ENCODE results near the gene HTD2. TPM values are rescaled to one million over a fixed set of nuclear protein-coding genes. Genes with fewer than 3 reads are reported as not detected.

Gene HTD2
- total and polyA plus RNA-seq, 9 donors, result 7.3 to 12.0 (median 9.2) TPM

DNA sequence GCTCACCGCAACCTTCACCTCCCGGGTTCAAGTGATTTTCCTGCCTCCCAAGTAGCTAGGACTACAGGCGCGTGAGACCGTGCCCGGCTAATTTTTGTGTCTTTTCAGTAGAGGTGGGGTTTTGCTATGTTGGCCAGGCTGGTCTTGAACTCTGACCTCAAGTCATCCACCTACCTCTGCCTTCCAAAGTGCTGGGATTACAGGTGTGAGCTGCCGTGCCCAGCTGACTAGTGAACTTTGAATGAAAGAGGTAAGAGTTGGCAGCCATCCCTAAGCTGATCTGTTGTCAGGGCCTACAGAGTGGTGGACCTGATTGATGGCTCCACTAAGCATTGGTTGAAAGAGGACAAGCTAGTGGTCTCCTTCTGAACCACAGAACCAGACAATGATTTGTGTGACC, 41.7 kb downstream of the HTD2 start:
- no peaks in the 10 kb centered on the region for H3K27me3 ChIP-seq
- H3K4me1 ChIP-seq (ENCODE audit: insufficient read depth), result peaks cover 4% of the 10 kb centered on the region
- TF ChIP-seq EP300 (IDR thresholded peaks at IDR 0.05) (no peak), POLR2A (IDR thresholded peaks at IDR 0.05) (no peak)
- TF ChIP-seq, protein P1, sequence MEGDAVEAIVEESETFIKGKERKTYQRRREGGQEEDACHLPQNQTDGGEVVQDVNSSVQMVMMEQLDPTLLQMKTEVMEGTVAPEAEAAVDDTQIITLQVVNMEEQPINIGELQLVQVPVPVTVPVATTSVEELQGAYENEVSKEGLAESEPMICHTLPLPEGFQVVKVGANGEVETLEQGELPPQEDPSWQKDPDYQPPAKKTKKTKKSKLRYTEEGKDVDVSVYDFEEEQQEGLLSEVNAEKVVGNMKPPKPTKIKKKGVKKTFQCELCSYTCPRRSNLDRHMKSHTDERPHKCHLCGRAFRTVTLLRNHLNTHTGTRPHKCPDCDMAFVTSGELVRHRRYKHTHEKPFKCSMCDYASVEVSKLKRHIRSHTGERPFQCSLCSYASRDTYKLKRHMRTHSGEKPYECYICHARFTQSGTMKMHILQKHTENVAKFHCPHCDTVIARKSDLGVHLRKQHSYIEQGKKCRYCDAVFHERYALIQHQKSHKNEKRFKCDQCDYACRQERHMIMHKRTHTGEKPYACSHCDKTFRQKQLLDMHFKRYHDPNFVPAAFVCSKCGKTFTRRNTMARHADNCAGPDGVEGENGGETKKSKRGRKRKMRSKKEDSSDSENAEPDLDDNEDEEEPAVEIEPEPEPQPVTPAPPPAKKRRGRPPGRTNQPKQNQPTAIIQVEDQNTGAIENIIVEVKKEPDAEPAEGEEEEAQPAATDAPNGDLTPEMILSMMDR (IDR thresholded peaks at IDR 0.05), result no peak
- 93 to 96% (median 96%) methylated on average over 7 of the region's 7 CpGs for WGBS, 3 donors
- intact Hi-C loops (cut with DNase I), result no loop called here
- no peaks in the 10 kb centered on the region for H3K9me3 ChIP-seq
- no peaks in the 10 kb centered on the region for H3K36me3 ChIP-seq
- no peak overlapping the region for H3K4me3 ChIP-seq
- no peak overlapping the region for H3K27ac ChIP-seq
- no peak for DNase-seq

DNA sequence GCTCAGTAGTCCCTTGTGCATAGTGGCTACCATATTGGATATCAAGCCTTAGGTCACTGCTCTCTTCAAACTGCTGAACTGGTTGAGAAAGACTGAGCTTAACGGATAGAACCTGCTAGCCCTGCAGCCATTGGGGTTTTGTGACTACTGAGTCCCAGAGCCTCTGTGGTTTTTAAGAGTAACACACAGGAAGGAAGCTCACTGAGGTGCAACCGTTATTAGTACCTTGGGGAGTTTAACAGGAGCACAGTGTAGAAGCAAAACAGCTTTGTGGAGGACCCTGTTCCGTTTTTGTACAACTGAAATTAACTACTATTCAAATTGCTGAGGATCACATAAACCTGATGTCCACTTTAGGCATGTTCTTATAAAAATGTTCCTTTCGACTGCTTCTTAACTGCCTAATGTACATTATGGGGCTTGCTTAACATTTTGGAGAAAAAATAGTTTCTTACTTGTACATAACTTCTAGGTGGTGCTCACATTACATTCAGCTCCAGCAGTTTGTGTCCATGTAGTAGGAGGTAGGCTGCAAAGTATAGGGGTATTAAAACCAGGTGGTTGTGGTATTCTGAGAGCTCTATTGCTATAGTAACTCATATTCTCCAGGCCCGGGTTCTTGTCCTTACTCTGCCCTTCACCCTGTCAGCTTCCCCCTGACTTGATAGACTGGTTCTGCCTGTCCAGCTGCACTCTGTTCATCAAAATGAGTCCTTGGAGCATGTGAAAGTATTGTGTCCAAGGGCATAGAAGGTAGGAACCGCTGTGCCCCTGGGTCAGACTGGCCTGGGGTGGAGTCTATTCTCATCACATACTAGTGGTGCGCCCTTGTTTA, 43.7 kb downstream of the HTD2 start:
- Histone ChIP-seq H3K4me3 (no peak overlapping the region), H3K36me3 (no peaks in the 10 kb centered on the region), H3K9me3 (no peaks in the 10 kb centered on the region), H3K27me3 (no peaks in the 10 kb centered on the region), H3K4me1 (ENCODE audit: insufficient read depth) (peaks cover 4% of the 10 kb centered on the region), H3K27ac (no peak overlapping the region)
- TF ChIP-seq EP300 (IDR thresholded peaks at IDR 0.05) (no peak), POLR2A (IDR thresholded peaks at IDR 0.05) (no peak)
- TF ChIP-seq, protein P1 (IDR thresholded peaks at IDR 0.05), result no peak
- intact Hi-C loops (cut with DNase I), result no loop called here
- 82 to 90% (median 88%) methylated on average over 7 of the region's 7 CpGs for WGBS, 3 donors
- no peak for DNase-seq

DNA sequence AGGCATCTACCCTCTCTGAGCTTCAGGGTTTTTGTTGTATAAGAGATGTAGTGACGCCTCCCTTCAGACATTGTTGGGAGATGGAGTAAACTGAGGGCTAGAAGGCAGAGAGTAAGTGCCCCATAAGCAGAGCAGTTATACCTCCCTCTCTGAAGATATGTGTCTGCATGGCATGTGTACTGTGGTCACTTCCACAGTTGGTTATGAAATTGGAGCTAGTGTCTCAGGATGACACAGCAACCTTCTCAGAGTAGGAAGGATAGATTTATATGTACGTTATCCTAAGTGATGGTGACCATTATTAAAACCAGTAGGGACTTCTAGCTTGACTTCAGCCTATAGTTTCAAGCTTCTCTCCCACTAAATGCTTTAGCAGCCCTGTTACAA, 44.3 kb downstream of the HTD2 start:
- 93 to 97% (median 96%) methylated on average over 2 of the region's 2 CpGs for WGBS, 3 donors
- H3K27ac ChIP-seq, result no peak overlapping the region

DNA sequence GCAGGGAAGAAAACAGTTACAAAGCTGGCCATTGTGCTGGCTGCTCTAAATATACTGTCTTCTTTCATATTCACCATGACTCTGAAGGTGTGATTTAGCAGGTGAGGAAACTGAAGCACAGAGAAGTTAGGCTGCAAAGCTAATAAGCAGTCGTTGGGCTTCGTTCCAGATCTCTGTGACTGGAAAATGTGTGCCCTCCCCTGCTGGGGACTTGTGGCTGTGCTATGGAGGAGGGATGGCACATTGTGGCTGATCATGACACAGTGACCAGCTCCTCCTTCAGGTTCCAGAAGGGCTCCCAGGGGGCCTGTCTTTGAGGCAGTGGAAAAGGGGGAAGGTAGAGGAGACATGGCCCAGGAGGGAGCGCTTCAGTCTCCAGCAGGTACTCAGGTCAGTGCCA, 45.6 kb downstream of the HTD2 start:
- H3K27me3 ChIP-seq, result no peaks in the 10 kb centered on the region
- DNase-seq, result no peak
- intact Hi-C loops (cut with DNase I), result no loop called here
- 83 to 86% (median 86%) methylated on average over 3 of the region's 3 CpGs for WGBS, 3 donors
- TF ChIP-seq, protein P1 (IDR thresholded peaks at IDR 0.05), result no peak
- TF ChIP-seq POLR2A (IDR thresholded peaks at IDR 0.05) (no peak), EP300 (IDR thresholded peaks at IDR 0.05) (no peak)
- no peaks in the 10 kb centered on the region for H3K36me3 ChIP-seq
- H3K27ac ChIP-seq, result no peak overlapping the region
- peaks cover 3% of the 10 kb centered on the region for H3K4me1 ChIP-seq (ENCODE audit: insufficient read depth)
- H3K4me3 ChIP-seq, result no peak overlapping the region
- H3K9me3 ChIP-seq, result no peaks in the 10 kb centered on the region

More for the DNA sequence above, 44.3 kb downstream of the HTD2 start:
- Histone ChIP-seq H3K27me3 (no peaks in the 10 kb centered on the region), H3K9me3 (no peaks in the 10 kb centered on the region), H3K36me3 (no peaks in the 10 kb centered on the region), H3K4me1 (ENCODE audit: insufficient read depth) (peaks cover 4% of the 10 kb centered on the region), H3K4me3 (no peak overlapping the region)
- intact Hi-C loops (cut with DNase I), result no loop called here
- TF ChIP-seq EP300 (IDR thresholded peaks at IDR 0.05), result no peak
- TF ChIP-seq POLR2A (IDR thresholded peaks at IDR 0.05), result no peak
- TF ChIP-seq, protein P1 (IDR thresholded peaks at IDR 0.05), result no peak
- DNase-seq, result no peak
